ENCODE data around the gene NDUFS8.

Gene NDUFS8

DNA sequence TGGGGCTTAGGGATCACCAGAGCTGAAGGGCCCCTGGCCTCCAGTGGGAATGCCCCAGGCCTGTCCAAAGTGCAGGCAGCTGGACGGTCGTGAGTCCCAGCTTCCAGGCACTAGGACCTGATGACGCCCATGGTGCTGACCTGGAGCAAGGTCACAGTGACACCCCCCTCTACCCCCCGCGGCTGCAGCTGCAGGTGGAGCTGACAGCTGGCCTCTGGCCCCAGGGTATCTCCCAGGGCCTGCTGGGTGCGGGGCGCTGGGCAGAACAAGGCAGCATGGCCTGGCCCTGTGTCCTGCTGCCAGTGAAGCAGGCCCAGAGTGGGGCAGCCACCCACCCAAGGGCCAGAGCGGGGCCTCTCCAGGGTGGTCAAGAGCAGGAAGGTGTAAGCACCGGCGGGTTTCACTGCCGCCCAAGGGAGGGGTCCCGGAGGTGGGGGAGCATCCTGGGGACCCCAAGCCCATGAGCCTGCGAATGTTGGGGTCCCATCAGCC is 7.8 kb downstream of the NDUFS8 start:
- no peak for DNase-seq

GRCh38 chr11:68038718-68039525 is 8.4 kb downstream of the NDUFS8 start, which contains the start of gene TCIRG1:
TCIRG1 (plus strand) TSS chr11:68039025; CDS start chr11:68041272, 2,247 bp downstream.
- no peak for DNase-seq

DNA sequence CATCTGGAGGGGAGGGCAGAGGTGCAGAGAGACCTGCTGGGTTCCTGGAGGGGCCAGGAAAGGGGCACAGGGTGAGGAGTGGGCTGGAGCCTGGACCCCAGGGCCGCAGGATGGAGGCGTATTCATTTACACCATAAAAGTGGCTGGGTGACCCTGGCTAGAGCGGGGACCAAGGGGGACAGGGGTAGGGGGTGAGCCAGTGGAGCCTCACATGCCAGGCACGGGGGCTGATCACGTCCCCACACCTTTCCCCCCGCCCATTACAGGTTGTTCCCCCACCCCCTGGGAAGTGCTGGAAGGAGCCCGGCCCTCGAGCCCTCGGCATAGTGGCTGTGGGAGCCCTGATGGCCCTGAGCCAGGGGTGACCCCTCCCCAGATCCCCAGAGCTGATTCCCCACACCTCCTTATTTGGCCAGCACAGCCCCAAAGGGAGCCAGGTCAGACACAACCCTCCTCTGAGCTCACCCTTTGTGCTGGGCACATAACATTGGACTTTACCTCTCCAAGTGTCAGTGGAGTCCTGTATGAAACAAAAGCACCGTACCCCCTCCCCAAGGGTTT is 9.1 kb downstream of the NDUFS8 start:
- DNase-seq: no peak

DNA sequence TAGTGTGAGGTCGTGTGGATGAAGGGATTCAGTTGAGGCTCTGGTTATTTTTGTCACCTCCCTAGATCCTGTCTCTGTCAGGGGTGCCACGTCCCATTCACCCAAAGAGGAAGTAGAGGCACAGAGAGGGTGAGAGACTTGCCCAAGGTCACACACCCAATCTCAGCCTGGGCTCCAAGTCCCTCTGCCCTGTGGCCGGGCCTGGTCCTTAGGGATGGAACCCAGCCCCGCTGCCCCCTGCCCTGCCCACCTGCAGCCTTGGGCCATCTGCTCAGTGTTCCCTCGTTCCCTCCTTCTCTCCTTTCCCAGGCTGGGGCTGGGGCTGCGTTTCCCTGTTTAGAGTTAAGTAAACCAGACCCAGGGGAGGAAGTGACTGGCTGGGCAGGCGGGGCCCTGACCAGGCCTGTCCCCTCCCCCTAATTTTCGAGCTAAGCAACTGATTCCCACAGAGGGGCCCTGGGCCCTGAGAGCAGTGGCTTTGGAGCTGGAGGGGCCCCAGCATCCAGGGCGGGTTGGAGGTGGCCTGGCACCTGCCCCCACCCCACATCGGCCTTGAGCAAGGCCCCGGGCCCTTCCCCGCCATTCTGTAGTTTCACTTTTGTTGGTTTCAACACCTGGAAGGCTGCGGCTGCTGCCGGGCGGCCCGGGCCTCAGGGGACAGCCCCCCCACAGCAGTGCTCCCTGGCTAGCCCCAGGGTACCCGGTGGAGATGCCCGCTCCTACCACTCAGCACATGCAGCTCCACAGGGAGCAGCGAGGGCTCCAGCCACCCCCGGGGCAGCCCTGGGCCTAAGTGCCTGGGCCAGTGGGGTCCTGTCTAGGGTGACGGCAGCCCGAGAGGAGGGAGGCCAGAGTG is 9.8 kb downstream of the NDUFS8 start:
- DNase-seq: peak; percentile 26

DNA sequence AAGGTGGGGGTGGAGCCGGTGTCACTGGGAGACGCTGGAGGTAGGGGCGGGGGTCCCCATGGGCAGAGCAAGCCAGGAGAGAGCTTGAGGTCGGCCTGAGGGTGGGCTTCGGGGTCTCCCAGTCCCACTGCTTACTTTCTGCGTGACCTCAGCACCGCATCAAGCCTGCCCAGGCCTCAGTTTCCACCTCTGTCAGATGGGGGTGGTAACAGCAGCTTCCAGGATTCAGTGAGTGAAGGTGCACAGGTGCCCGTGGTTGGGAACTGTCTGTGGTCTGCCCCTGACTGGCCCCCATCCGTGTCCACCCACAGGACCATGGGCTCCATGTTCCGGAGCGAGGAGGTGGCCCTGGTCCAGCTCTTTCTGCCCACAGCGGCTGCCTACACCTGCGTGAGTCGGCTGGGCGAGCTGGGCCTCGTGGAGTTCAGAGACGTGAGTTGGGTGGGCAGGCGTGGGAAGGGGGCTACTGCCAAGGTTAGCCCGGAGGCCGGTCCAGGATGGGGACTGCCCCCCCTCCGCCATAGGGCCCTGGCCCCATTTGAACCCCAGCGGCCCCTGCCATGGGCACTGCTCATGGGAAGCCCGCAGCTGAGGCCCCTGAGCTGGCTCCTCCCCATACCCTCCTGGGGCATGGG is 10.6 kb downstream of the NDUFS8 start:
- no peak for DNase-seq

DNA sequence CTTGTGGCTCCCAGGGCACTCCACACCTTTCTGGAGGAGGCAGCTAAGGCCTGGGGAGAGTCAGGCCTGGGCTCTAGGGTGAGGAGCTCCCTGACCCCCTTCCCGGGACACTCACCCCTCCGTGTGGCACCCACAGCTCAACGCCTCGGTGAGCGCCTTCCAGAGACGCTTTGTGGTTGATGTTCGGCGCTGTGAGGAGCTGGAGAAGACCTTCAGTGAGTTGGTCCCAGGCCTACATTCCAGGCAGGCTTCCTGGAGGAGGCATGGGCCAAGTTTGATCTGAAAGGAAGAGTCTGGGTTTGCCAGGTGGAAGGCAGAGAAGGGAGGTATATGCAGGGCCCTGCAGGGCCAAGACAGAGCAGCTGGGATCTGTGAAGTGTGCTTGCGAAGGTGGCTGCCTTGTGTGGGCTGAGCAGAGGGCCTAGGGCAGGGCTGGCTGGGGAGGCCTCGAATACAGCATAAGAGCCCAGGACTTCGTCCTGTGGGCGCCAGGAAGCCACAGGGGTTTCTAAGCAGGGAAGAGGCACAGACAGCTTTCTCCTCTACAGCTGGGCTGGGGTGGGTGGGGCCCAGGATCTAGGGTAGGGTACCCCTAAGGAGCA is 11.2 kb downstream of the NDUFS8 start:
- no peak for DNase-seq

GRCh38 chr11:68042219-68043028 is 11.9 kb downstream of the NDUFS8 start:
- no peak for DNase-seq

- no peak for DNase-seq
Measured at GRCh38 chr11:68043029-68043348, 12.5 kb downstream of the NDUFS8 start.

DNA sequence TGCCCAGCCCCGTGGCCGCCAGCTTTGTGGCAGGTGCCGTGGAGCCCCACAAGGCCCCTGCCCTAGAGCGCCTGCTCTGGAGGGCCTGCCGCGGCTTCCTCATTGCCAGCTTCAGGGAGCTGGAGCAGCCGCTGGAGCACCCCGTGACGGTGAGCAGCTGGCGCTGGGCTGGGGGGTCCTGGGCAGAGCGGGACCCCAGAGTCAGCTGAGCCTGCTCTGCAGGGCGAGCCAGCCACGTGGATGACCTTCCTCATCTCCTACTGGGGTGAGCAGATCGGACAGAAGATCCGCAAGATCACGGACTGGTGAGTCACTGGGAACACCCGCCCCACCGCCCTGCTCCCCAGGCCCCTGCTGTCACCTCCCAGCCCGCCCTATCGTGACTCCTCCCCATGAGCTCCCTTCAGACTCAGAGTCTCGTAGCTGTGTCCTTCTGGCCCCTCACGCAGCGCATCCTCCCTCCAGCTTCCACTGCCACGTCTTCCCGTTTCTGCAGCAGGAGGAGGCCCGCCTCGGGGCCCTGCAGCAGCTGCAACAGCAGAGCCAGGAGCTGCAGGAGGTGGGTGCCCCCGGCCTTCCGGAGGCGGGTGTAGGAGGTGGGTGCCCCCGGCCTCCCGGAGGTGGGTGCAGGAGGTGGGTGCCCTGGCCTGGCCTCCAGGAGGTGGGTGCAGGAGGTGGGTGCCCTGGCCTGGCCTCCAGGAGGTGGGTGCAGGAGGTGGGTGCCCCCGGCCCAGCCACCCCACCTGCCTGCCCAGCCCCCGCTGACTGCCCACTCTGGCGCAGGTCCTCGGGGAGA is 13.1 kb downstream of the NDUFS8 start:
- DNase-seq: peak; percentile 67

- DNase-seq: peak; percentile 75
Measured at GRCh38 chr11:68044145-68044813, 13.8 kb downstream of the NDUFS8 start.

- DNase-seq: no peak
Measured at GRCh38 chr11:68044898-68045351, 14.4 kb downstream of the NDUFS8 start.

GRCh38 chr11:68047437-68048290 is 17.2 kb downstream of the NDUFS8 start:
- no peak for DNase-seq

GRCh38 chr11:68048681-68049508 is 18.4 kb downstream of the NDUFS8 start:
- DNase-seq: no peak

GRCh38 chr11:68049509-68050370 is 19.3 kb downstream of the NDUFS8 start:
- DNase-seq: no peak

DNA sequence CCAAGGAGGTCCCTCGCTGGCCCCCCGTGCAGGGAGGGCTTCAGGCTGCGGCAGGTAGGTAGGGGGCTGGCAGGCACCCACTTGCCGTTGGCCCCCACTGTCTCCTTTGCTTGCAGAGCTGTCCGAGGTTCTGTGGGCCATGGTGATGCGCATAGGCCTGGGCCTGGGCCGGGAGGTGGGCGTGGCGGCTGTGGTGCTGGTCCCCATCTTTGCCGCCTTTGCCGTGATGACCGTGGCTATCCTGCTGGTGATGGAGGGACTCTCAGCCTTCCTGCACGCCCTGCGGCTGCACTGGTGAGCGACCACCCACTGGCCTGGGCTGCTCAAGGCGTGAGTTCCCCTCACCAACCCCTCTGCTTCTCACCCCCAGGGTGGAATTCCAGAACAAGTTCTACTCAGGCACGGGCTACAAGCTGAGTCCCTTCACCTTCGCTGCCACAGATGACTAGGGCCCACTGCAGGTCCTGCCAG is 19.9 kb downstream of the NDUFS8 start:
- no peak for DNase-seq

DNA sequence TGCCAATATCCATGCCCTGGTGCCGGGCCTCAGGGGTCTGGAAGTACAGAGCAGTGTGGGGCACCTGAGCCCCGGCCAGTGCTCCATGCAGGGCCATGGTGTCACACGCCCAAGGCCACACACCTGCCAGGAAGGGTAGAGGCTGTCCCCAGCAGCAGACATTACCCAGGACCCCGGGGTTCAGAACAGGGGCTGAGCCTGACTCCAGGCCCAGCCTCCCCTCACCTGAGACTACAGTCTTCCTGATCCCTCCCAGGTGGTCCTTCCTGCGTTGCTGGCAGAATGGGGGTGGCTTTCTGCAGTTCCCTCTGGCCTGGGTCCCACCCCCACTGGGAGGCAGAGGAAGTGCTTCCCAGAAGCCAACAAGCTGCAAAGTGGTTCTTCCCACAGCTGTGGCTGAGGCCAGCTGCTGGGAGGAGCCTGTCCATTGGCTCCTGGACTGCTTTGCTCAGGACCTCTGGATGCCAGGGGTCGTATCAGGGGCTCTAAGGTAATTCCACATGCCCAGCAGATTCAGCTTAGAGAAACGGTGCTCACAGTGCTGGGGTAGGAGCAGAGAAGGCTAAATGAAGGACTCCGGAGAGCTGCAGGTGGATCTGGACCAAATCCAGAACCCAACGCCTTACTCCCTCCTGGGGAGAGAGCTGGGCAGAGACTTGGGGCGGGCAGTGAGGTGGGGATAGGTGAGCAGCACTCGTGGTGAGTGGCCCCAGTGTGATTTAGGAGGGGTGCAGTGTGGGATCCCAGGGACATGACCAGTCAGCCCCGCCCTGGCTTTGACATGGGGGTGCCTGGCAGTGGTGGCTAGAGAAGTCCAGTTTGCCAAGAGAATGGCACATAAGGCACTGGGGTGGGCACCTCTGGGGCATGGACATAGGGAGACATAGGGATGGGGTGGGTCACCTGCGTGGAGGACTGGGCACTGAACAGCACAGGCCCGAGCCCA is 21.0 kb downstream of the NDUFS8 start:
- DNase-seq: no peak

Measured in NCI-H510A treated with DMSO at 0.1 percent for 48 hours (cell line).